PFSK-1 (cell line): ENCODE results near the gene GCM1.

ENCODE experiments used
- REST ChIP-seq, 2 experiments: IDR thresholded peaks; 2 replicates each; pipeline versions ENCODE4 v1.6.1 to v1.8.0; 2011 to 2012; ENCODE audit warnings: low read depth in 2 of 2, low read length in 2 of 2, control low read depth in 1 of 2, inconsistent platforms in 1 of 2, mild to moderate bottlenecking in 1 of 2, moderate library complexity in 1 of 2; ENCODE audit not compliant: insufficient read depth in 1 of 2
- SIN3A ChIP-seq: IDR thresholded peaks from 2 replicates; pipeline ENCODE4 v1.6.1; 2012; ENCODE audit warnings: mild to moderate bottlenecking, low read length, moderate library complexity, borderline replicate concordance; ENCODE audit not compliant: insufficient read depth

GRCh38 chr6:53161481-53162009 lies 12.9 kb upstream of the GCM1 start:
- no peak for TF ChIP-seq SIN3A
- TF ChIP-seq REST (IDR thresholded peaks at IDR 0.05; ENCODE audit: insufficient read depth in 1 of 2, low read depth in 2 of 2, low read length in 2 of 2) = no peak
